ENCODE measurements around the gene SPATA17.

Gene SPATA17

GRCh38 chr1:217805792-217806191 lies 174.6 kb downstream of the SPATA17 start:
- Histone ChIP-seq H3K9me3 (ENCODE audit: control insufficient read depth, insufficient read depth, low read depth, low read length) (no peaks in the 10 kb centered on the region), H3K4me3 (ENCODE audit: low read depth, low read length) (no peak overlapping the region), H3K36me3 (ENCODE audit: control insufficient read depth in 2 of 2, insufficient read depth in 1 of 2, low read length in 2 of 2) (no peaks in the 10 kb centered on the region), H3K27ac (ENCODE audit: extremely low read depth, low read depth, low read length) (no peak overlapping the region), H3K4me1 (ENCODE audit: control insufficient read depth, insufficient read depth, low read length) (no peaks in the 10 kb centered on the region)
- TF ChIP-seq ZNF76 (tag by site-specific recombination; IDR thresholded peaks at IDR 0.05; ENCODE audit: borderline replicate concordance, low read depth) (no peak), RBAK (tag by site-specific recombination; IDR thresholded peaks at IDR 0.05) (no peak), ZNF558 (tag by site-specific recombination; IDR thresholded peaks at IDR 0.05) (no peak), ZNF701 (tag by site-specific recombination; IDR thresholded peaks at IDR 0.05) (no peak), SETDB1 (IDR thresholded peaks at IDR 0.05; ENCODE audit: insufficient read length, low read length) (no peak), ZNF488 (tag by site-specific recombination; IDR thresholded peaks at IDR 0.05) (no peak), ZNF677 (tag by site-specific recombination; IDR thresholded peaks at IDR 0.05) (no peak), ZSCAN30 (tag by site-specific recombination; IDR thresholded peaks at IDR 0.05) (no peak), ZNF398 (tag by site-specific recombination; IDR thresholded peaks at IDR 0.05) (no peak), ZNF792 (tag by site-specific recombination; IDR thresholded peaks at IDR 0.05) (no peak), ZNF280D (tag by site-specific recombination; IDR thresholded peaks at IDR 0.05) (no peak), ZNF121 (tag by site-specific recombination; IDR thresholded peaks at IDR 0.05) (no peak), ZNF26 (tag by site-specific recombination; IDR thresholded peaks at IDR 0.05) (no peak), ZNF18 (tag by site-specific recombination; IDR thresholded peaks at IDR 0.05) (no peak), SP7 (tag by site-specific recombination; IDR thresholded peaks at IDR 0.05) (no peak), BCL11B (tag by site-specific recombination; IDR thresholded peaks at IDR 0.05; ENCODE audit: low read depth) (no peak), ZNF423 (tag by site-specific recombination; IDR thresholded peaks at IDR 0.05) (no peak), ZNF521 (tag by site-specific recombination; IDR thresholded peaks at IDR 0.05) (no peak), ZSCAN18 (tag by site-specific recombination; IDR thresholded peaks at IDR 0.05) (no peak), ZNF16 (tag by site-specific recombination; IDR thresholded peaks at IDR 0.05; ENCODE audit: low read depth) (no peak)
- ChIA-PET CTCF (no interaction called here), POLR2A (no interaction called here)

Measured in HEK293 (cell line).